GM12878 (cell line): ENCODE measurements around the gene ACSF2.

Experiments used
- CEBPB ChIP-seq, 2 experiments: fragments of 150-350 bp in 1 of 2; IDR thresholded peaks; 2 replicates each; pipeline ENCODE4 v1.6.1; 2012 to 2014; ENCODE audit warnings: low read depth in 2 of 2, low read length in 2 of 2, borderline replicate concordance in 1 of 2, inconsistent platforms in 1 of 2
- CTCF ChIP-seq, 3 experiments: IDR thresholded peaks in 2 of 3; conservative IDR thresholded peaks in 1 of 3; 2 replicates each; pipeline ENCODE4 v1.5.1; 2011; ENCODE audit warnings: low read depth in 3 of 3, low read length in 3 of 3, mild to moderate bottlenecking in 3 of 3, control low read depth in 2 of 3, moderate library complexity in 2 of 3, inconsistent platforms in 1 of 3, mixed read lengths in 1 of 3; ENCODE audit not compliant: control insufficient read depth in 2 of 3, insufficient read depth in 1 of 3; ENCODE audit errors: extremely low read depth in 1 of 3
- IKZF2 ChIP-seq, 2 experiments: fragments of 450-650 bp; IDR thresholded peaks; 2 replicates each; pipeline ENCODE4 v1.6.1; 2017; ENCODE audit warnings: mild to moderate bottlenecking in 2 of 2, moderate library complexity in 2 of 2
- POLR2A ChIP-seq: IDR thresholded peaks from 2 replicates; pipeline ENCODE4 v1.6.1; 2011; ENCODE audit warnings: low read depth, mild to moderate bottlenecking, low read length
- POLR2AphosphoS2 ChIP-seq: IDR thresholded peaks from 2 replicates; pipeline ENCODE4 v1.6.1; 2011; ENCODE audit warnings: low read depth, mild to moderate bottlenecking, low read length, improper control_type of control experiment, moderate library complexity
- POLR2AphosphoS5 ChIP-seq: IDR thresholded peaks from 2 replicates; pipeline ENCODE4 v1.6.1; 2011; ENCODE audit warnings: mild to moderate bottlenecking, low read length, inconsistent platforms
- RAD51 ChIP-seq: fragments of 450-650 bp; IDR thresholded peaks from 2 replicates; pipeline ENCODE4 v1.6.1; 2016; ENCODE audit warnings: moderate library complexity, mild to moderate bottlenecking, inconsistent platforms

GRCh38 chr17:50492214-50492613 is 66.2 kb downstream of the ACSF2 start:
- TF ChIP-seq CTCF (IDR thresholded peaks at IDR 0.05 in 2 of 3, conservative IDR thresholded peaks at IDR 0.05 in 1 of 3; ENCODE audit: control insufficient read depth in 2 of 3, extremely low read depth in 1 of 3, insufficient read depth in 1 of 3, low read depth in 3 of 3, low read length in 3 of 3) (no peak), POLR2AphosphoS2 (no peak), RAD51 (no peak), POLR2AphosphoS5 (no peak), CEBPB (IDR thresholded peaks at IDR 0.05; ENCODE audit: borderline replicate concordance in 1 of 2, low read depth in 2 of 2, low read length in 2 of 2) (no peak), IKZF2 (IDR thresholded peaks at IDR 0.05) (no peak), POLR2A (no peak)
